DMS114 treated with DMSO at 0.1 percent for 48 hours (cell line): ENCODE measurements around the gene HAPLN2.
"Not testable (repeated sequence)": the region's sequence is repeated elsewhere in the genome, so short reads cannot be mapped to it uniquely, and the experiment has no call there.

Experiments used
- DNase-seq: peaks from one replicate; lab custom pipeline; 2025; ENCODE audit not compliant: unreplicated experiment; lab: John Stamatoyannopoulos, UW

HAPLN2 gene

GRCh38 chr1:156591432-156592157 is 27.6 kb upstream of the HAPLN2 start, which contains the start of gene NAXE:
NAXE (plus strand) TSS chr1:156591776; CDS start chr1:156591805, 29 bp downstream.
- peak; percentile 60 for DNase-seq

GRCh38 chr1:156592158-156592909 is 26.9 kb upstream of the HAPLN2 start:
- no peak for DNase-seq

GRCh38 chr1:156592910-156593660 is 26.1 kb upstream of the HAPLN2 start:
- peak; percentile 32 for DNase-seq

GRCh38 chr1:156593661-156593989 is 25.6 kb upstream of the HAPLN2 start:
- DNase-seq = no peak

GRCh38 chr1:156594190-156594589 is 25.0 kb upstream of the HAPLN2 start:
- DNase-seq = no peak

GRCh38 chr1:156595016-156595415 is 24.2 kb upstream of the HAPLN2 start:
- DNase-seq = no peak

GRCh38 chr1:156596426-156596825 is 22.8 kb upstream of the HAPLN2 start:
- DNase-seq = no peak

GRCh38 chr1:156598125-156598524 is 21.1 kb upstream of the HAPLN2 start:
- no peak for DNase-seq

GRCh38 chr1:156598731-156599432 is 20.3 kb upstream of the HAPLN2 start:
- no peak for DNase-seq

- no peak for DNase-seq
Observed at GRCh38 chr1:156599811-156600210, 19.4 kb upstream of the HAPLN2 start.

- DNase-seq = no peak
Observed at GRCh38 chr1:156600733-156601121, 18.5 kb upstream of the HAPLN2 start.

GRCh38 chr1:156601122-156601830 is 17.9 kb upstream of the HAPLN2 start, which contains the start of gene GPATCH4:
GPATCH4 (minus strand) TSS chr1:156601479.
- peak; percentile 96 for DNase-seq

- no peak for DNase-seq
Observed at GRCh38 chr1:156601892-156602291, 17.3 kb upstream of the HAPLN2 start.

- no peak for DNase-seq
Observed at GRCh38 chr1:156602557-156602993, 16.6 kb upstream of the HAPLN2 start.

- not testable (repeated sequence) for DNase-seq
Observed at GRCh38 chr1:156607344-156607743, 11.9 kb upstream of the HAPLN2 start.

- DNase-seq = peak; percentile 91
Observed at GRCh38 chr1:156608036-156608674, 11.1 kb upstream of the HAPLN2 start.

- DNase-seq = peak; percentile 55
Observed at GRCh38 chr1:156608981-156609380, 10.2 kb upstream of the HAPLN2 start.

GRCh38 chr1:156610072-156610471 is 9.1 kb upstream of the HAPLN2 start:
- DNase-seq = not testable (repeated sequence)

GRCh38 chr1:156612666-156613065 is 6.5 kb upstream of the HAPLN2 start:
- DNase-seq = no peak

GRCh38 chr1:156615946-156616345 is 3.3 kb upstream of the HAPLN2 start:
- no peak for DNase-seq
